Measurements from ENCODE around the gene SRRM4.

The SRRM4 gene

GRCh38 chr12:119069147-119069642, 87.9 kb downstream of the SRRM4 start:
- Mint-ChIP-seq H3K27me3 (no peaks in the 10 kb centered on the region), H3K27ac (no peak overlapping the region), H3K4me3 (no peak overlapping the region), H3K4me1 (no peaks in the 10 kb centered on the region), H3K36me3 (no peaks in the 10 kb centered on the region), H3K9me3 (no peaks in the 10 kb centered on the region)
- CTCF ChIA-PET, result interaction anchor here (1.2 kb wide), 1 partner anchor 32 kb away, joined by 3 read pairs; no protein-coding TSS in a partner anchor
- DNase-seq, result no peak

GRCh38 chr12:119071176-119071575, 89.8 kb downstream of the SRRM4 start:
- Mint-ChIP-seq H3K27me3 (no peaks in the 10 kb centered on the region), H3K27ac (no peak overlapping the region), H3K9me3 (no peaks in the 10 kb centered on the region), H3K36me3 (no peaks in the 10 kb centered on the region), H3K4me3 (no peak overlapping the region), H3K4me1 (no peaks in the 10 kb centered on the region)
- DNase-seq, result no peak
- CTCF ChIA-PET, result no interaction called here

- Mint-ChIP-seq H3K4me1 (no peaks in the 10 kb centered on the region), H3K27me3 (no peaks in the 10 kb centered on the region), H3K9me3 (no peaks in the 10 kb centered on the region), H3K4me3 (no peak overlapping the region), H3K36me3 (no peaks in the 10 kb centered on the region), H3K27ac (no peak overlapping the region)
- no peak for DNase-seq
- CTCF ChIA-PET, result no interaction called here
Measured at GRCh38 chr12:119071638-119072231, 90.4 kb downstream of the SRRM4 start.

- Mint-ChIP-seq H3K27me3 (no peaks in the 10 kb centered on the region), H3K27ac (no peak overlapping the region), H3K36me3 (no peaks in the 10 kb centered on the region), H3K4me1 (no peaks in the 10 kb centered on the region), H3K9me3 (no peaks in the 10 kb centered on the region), H3K4me3 (no peak overlapping the region)
- no peak for DNase-seq
- CTCF ChIA-PET, result interaction anchor here (0.6 kb wide), 1 partner anchor 629 kb away, joined by 3 read pairs; no protein-coding TSS in a partner anchor
Measured at GRCh38 chr12:119072440-119072839, 91.1 kb downstream of the SRRM4 start.

GRCh38 chr12:119075222-119075787, 94.0 kb downstream of the SRRM4 start:
- no peak overlapping the region for H3K4me3 Mint-ChIP-seq
- CTCF ChIA-PET, result no interaction called here
- no peak for DNase-seq
- no peak overlapping the region for H3K27ac Mint-ChIP-seq
- no peaks in the 10 kb centered on the region for H3K4me1 Mint-ChIP-seq
- H3K36me3 Mint-ChIP-seq, result no peaks in the 10 kb centered on the region
- no peaks in the 10 kb centered on the region for H3K27me3 Mint-ChIP-seq
- no peaks in the 10 kb centered on the region for H3K9me3 Mint-ChIP-seq

GRCh38 chr12:119075918-119076317, 94.6 kb downstream of the SRRM4 start:
- DNase-seq, result no peak
- no peaks in the 10 kb centered on the region for H3K36me3 Mint-ChIP-seq
- CTCF ChIA-PET, result no interaction called here
- H3K27ac Mint-ChIP-seq, result no peak overlapping the region
- H3K4me1 Mint-ChIP-seq, result no peaks in the 10 kb centered on the region
- H3K27me3 Mint-ChIP-seq, result no peaks in the 10 kb centered on the region
- H3K4me3 Mint-ChIP-seq, result no peak overlapping the region
- H3K9me3 Mint-ChIP-seq, result no peaks in the 10 kb centered on the region

- Mint-ChIP-seq H3K27me3 (no peaks in the 10 kb centered on the region), H3K36me3 (no peaks in the 10 kb centered on the region), H3K4me1 (no peaks in the 10 kb centered on the region), H3K4me3 (no peak overlapping the region), H3K9me3 (no peaks in the 10 kb centered on the region), H3K27ac (no peak overlapping the region)
- CTCF ChIA-PET, result no interaction called here
- DNase-seq, result no peak
Measured at GRCh38 chr12:119079530-119079929, 98.2 kb downstream of the SRRM4 start.

GRCh38 chr12:119082016-119082415, 100.7 kb downstream of the SRRM4 start:
- Mint-ChIP-seq H3K27ac (no peak overlapping the region), H3K9me3 (no peaks in the 10 kb centered on the region), H3K27me3 (no peaks in the 10 kb centered on the region), H3K4me3 (no peak overlapping the region), H3K4me1 (no peaks in the 10 kb centered on the region), H3K36me3 (no peaks in the 10 kb centered on the region)
- DNase-seq, result no peak
- CTCF ChIA-PET, result no interaction called here

GRCh38 chr12:119082496-119082895, 101.2 kb downstream of the SRRM4 start:
- Mint-ChIP-seq H3K4me1 (no peaks in the 10 kb centered on the region), H3K4me3 (no peak overlapping the region), H3K36me3 (no peaks in the 10 kb centered on the region), H3K27ac (no peak overlapping the region), H3K9me3 (no peaks in the 10 kb centered on the region), H3K27me3 (no peaks in the 10 kb centered on the region)
- DNase-seq, result no peak
- CTCF ChIA-PET, result no interaction called here

- Mint-ChIP-seq H3K4me1 (no peaks in the 10 kb centered on the region), H3K36me3 (no peaks in the 10 kb centered on the region), H3K4me3 (no peak overlapping the region), H3K27ac (no peak overlapping the region), H3K9me3 (peaks cover 2% of the 10 kb centered on the region), H3K27me3 (no peaks in the 10 kb centered on the region)
- CTCF ChIA-PET, result no interaction called here
- no peak for DNase-seq
Measured at GRCh38 chr12:119088685-119089379, 107.5 kb downstream of the SRRM4 start.

GRCh38 chr12:119089380-119090013, 108.2 kb downstream of the SRRM4 start:
- Mint-ChIP-seq H3K4me1 (no peaks in the 10 kb centered on the region), H3K9me3 (peaks cover 2% of the 10 kb centered on the region), H3K27me3 (no peaks in the 10 kb centered on the region), H3K36me3 (no peaks in the 10 kb centered on the region), H3K27ac (no peak overlapping the region), H3K4me3 (no peak overlapping the region)
- no peak for DNase-seq
- CTCF ChIA-PET, result no interaction called here

GRCh38 chr12:119090276-119090675, 108.9 kb downstream of the SRRM4 start:
- Mint-ChIP-seq H3K4me1 (no peaks in the 10 kb centered on the region), H3K36me3 (no peaks in the 10 kb centered on the region), H3K9me3 (peaks cover 2% of the 10 kb centered on the region), H3K27ac (no peak overlapping the region), H3K27me3 (no peaks in the 10 kb centered on the region), H3K4me3 (no peak overlapping the region)
- no peak for DNase-seq
- CTCF ChIA-PET, result interaction anchor here (0.6 kb wide), 1 partner anchor 50 kb away, joined by 3 read pairs; no protein-coding TSS in a partner anchor

GRCh38 chr12:119090865-119091264, 109.5 kb downstream of the SRRM4 start:
- H3K4me3 Mint-ChIP-seq, result no peak overlapping the region
- no peak overlapping the region for H3K27ac Mint-ChIP-seq
- H3K4me1 Mint-ChIP-seq, result no peaks in the 10 kb centered on the region
- H3K9me3 Mint-ChIP-seq, result peaks cover 2% of the 10 kb centered on the region
- no peaks in the 10 kb centered on the region for H3K27me3 Mint-ChIP-seq
- CTCF ChIA-PET, result interaction anchor here (0.6 kb wide), 1 partner anchor 50 kb away, joined by 3 read pairs; no protein-coding TSS in a partner anchor
- DNase-seq, result no peak
- H3K36me3 Mint-ChIP-seq, result no peaks in the 10 kb centered on the region

- H3K27me3 Mint-ChIP-seq, result no peaks in the 10 kb centered on the region
- H3K4me1 Mint-ChIP-seq, result no peaks in the 10 kb centered on the region
- CTCF ChIA-PET, result no interaction called here
- no peak for DNase-seq
- H3K9me3 Mint-ChIP-seq, result peaks cover 21% of the 10 kb centered on the region
- H3K36me3 Mint-ChIP-seq, result no peaks in the 10 kb centered on the region
- H3K27ac Mint-ChIP-seq, result no peak overlapping the region
- no peak overlapping the region for H3K4me3 Mint-ChIP-seq
Measured at GRCh38 chr12:119096429-119097202, 115.3 kb downstream of the SRRM4 start.
